GM12864 (cell line): ENCODE measurements around the gene CCDC167.

Experiments
- DNase-seq: peaks from one replicate; pipeline ENCODE4 v3.0.0-alpha.2; 2011; ENCODE audit warnings: low read depth
- H3K4me3 ChIP-seq: 2 replicates; pipeline ENCODE4 v1.5.1; 2011; ENCODE audit warnings: mild to moderate bottlenecking, low read depth, low read length, control low read depth
- TF ChIP-seq, protein P1 (sequence below): IDR thresholded peaks from 2 replicates; pipeline ENCODE4 v1.5.1; 2011; ENCODE audit warnings: low read depth, mild to moderate bottlenecking, moderate library complexity, low read length, control low read depth, inconsistent platforms; ENCODE audit errors: missing control alignments

Gene CCDC167

GRCh38 chr6:37499433-37500293 lies at the start of gene CCDC167:
Gene CCDC167, minus strand, starts transcription at chr6:37499893. Its CDS starts 30 bp downstream, at chr6:37499863.
- peak; percentile 94 for DNase-seq
- peak within 1 kb of the TSS; percentile 70 for H3K4me3 ChIP-seq
- TF ChIP-seq, protein P1, sequence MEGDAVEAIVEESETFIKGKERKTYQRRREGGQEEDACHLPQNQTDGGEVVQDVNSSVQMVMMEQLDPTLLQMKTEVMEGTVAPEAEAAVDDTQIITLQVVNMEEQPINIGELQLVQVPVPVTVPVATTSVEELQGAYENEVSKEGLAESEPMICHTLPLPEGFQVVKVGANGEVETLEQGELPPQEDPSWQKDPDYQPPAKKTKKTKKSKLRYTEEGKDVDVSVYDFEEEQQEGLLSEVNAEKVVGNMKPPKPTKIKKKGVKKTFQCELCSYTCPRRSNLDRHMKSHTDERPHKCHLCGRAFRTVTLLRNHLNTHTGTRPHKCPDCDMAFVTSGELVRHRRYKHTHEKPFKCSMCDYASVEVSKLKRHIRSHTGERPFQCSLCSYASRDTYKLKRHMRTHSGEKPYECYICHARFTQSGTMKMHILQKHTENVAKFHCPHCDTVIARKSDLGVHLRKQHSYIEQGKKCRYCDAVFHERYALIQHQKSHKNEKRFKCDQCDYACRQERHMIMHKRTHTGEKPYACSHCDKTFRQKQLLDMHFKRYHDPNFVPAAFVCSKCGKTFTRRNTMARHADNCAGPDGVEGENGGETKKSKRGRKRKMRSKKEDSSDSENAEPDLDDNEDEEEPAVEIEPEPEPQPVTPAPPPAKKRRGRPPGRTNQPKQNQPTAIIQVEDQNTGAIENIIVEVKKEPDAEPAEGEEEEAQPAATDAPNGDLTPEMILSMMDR = no peak

DNA sequence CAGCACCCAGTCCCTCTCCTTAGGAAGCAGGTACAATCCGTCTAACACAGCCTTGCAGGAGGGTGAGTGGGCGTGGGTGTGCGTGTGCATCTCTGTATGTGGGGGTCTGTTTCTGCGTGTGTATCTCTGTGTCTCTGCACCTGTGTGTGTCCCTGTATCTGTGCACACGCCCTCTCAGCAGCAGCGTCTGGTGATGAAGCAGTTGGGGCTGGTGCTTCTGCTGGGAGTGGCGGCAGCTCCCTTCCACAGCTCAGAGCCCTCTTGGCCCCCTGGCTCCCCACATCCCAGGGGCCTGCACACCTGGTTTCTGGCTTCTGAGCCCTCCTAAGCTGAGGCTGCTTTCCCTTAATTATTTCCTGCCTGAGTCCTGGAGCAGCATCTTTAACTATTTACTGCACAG lies 49.5 kb upstream of the CCDC167 start:
- no peak for DNase-seq
- no peak overlapping the region for H3K4me3 ChIP-seq
- TF ChIP-seq, protein P1 = no peak

- DNase-seq = no peak
- H3K4me3 ChIP-seq = no peak overlapping the region; the same call in 1 of the 2 replicates
- TF ChIP-seq, protein P1 = no peak
Observed at GRCh38 chr6:37548067-37548674, 48.5 kb upstream of the CCDC167 start.

- no peak overlapping the region; the same call in 1 of the 2 replicates for H3K4me3 ChIP-seq
- DNase-seq = no peak
Observed at GRCh38 chr6:37547564-37548061, 47.9 kb upstream of the CCDC167 start.

DNA sequence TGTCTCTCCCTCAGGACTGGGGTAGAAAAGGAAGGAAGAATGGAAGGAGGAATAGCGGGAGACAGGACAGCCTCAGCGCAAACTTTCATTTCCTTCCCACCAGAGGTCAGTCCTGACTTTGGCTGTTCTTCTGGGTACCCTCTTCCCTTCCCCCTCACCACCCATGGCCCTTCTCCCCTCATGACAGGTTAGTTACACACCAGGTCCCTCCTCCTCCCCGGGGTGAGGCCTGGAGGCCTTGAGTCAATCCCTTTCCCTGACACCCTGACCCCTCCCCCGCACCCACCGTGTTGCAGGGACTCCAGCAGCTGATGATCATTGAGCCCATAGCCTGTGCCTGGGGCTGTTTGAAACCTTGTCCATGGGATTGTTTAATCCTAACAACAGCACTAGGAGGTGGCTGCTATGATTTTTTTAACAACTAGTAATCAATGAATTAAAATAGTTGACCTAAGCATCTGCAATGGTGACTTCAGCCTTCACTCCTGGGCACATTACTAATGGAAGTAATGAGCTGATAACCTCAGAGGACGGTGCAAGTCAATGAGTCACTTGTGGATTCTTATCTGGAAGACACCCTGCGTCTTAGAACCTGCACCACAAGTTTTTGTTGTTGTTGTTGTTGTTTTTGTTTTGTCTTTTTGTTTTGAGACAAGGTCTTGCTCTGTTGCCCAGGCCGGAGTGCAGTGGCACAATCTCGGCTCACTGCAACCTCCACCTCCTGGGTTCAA lies 46.6 kb upstream of the CCDC167 start:
- DNase-seq = no peak
- TF ChIP-seq, protein P1 = no peak
- H3K4me3 ChIP-seq = no peak overlapping the region

More at GRCh38 chr6:37547564-37548061, 47.9 kb upstream of the CCDC167 start:
- TF ChIP-seq, protein P1 = no peak

GRCh38 chr6:37544530-37544929 lies 44.8 kb upstream of the CCDC167 start:
- H3K4me3 ChIP-seq = no peak overlapping the region
- TF ChIP-seq, protein P1 = no peak
- DNase-seq = no peak
